Left lung (tissue), 10 donors: ENCODE results near the gene LAG3. TPM values are rescaled to one million over a fixed set of nuclear protein-coding genes. Genes with fewer than 3 reads are reported as not detected.

ENCODE experiments used
- ATAC-seq: fragments of 200-7000 bp; cut with Tn5 transposase; one replicate; pipeline ENCODE4 v1.9.1; 2020; ENCODE audit warnings: moderate library complexity
- DNase-seq, 4 donors: peaks; one replicate each; pipeline ENCODE4 v3.0.0-alpha.2; 2013 to 2020
- H3K27ac ChIP-seq, 2 donors: fragments of 200-600 bp; sonication (generic) in 1 of 2; one replicate each; pipeline versions ENCODE4 v1.5.0 to v1.8.0; 2020 to 2021
- H3K27me3 ChIP-seq, 2 donors: fragments of 200-600 bp; sonication (generic) in 1 of 2; one replicate each; pipeline versions ENCODE4 v1.5.0 to v1.8.0; 2020 to 2021
- H3K36me3 ChIP-seq, 2 donors: fragments of 200-600 bp; sonication (generic) in 1 of 2; one replicate each; pipeline versions ENCODE4 v1.5.0 to v1.8.0; 2020 to 2021
- H3K4me1 ChIP-seq, 2 donors: fragments of 200-600 bp; one replicate each; pipeline ENCODE4 v1.8.0; 2021
- H3K4me3 ChIP-seq, 2 donors: fragments of 200-600 bp; sonication (generic) in 1 of 2; one replicate each; pipeline versions ENCODE4 v1.5.0 to v1.8.0; 2020 to 2021; ENCODE audit warnings: mild to moderate bottlenecking in 1 of 2
- H3K9me3 ChIP-seq, 2 donors: fragments of 200-600 bp; sonication (generic) in 1 of 2; one replicate each; pipeline versions ENCODE4 v1.5.0 to v1.8.0; 2020 to 2021
- CTCF ChIP-seq, 2 donors: fragments of 200-600 bp; sonication (generic) in 1 of 2; IDR thresholded peaks; one replicate each; pipeline versions ENCODE4 v1.5.0 to v1.8.0; 2021; ENCODE audit warnings: antibody characterized with exemption in 2 of 2
- intact Hi-C, 2 donors: fragments of 100-400 bp; cut with DNase I; formaldehyde crosslinking; loops; one replicate each; pipeline versions ENCODE4 v1.11.2 to v1.14.2; 2022
- polyA plus RNA-seq, 6 donors: library from polyadenylated mRNA; unstranded; fragments of 120-200 nt; gene quantifications; one replicate each; pipeline ENCODE4 v1.2.1, GENCODE V29; 2013; ENCODE audit not compliant: insufficient read length in 6 of 6
- total RNA-seq, 2 donors: library from RNA; stranded (reverse); fragmentation: NEBNext Ultra II Directional; extraction: Animal tissue kit (Norgen Biotek cat#: 25700); gene quantifications; one replicate each; pipeline ENCODE4 v1.2.1, GENCODE V29; 2021
- donor health status: DM: no; HTN: yes; CAD: no.
- donor health status: DM: no; HTN: no; CAD: no.

LAG3 gene
- total and polyA plus RNA-seq, 8 donors: 0.79 to 3.0 (median 1.7) TPM

GRCh38 chr12:6777386-6777785, 5.1 kb downstream of the LAG3 start:
- Histone ChIP-seq H3K4me3 (no peak overlapping the region), H3K27me3 (peaks cover 0 to 40% of the 10 kb centered on the region in 2 donors), H3K4me1 (peaks cover 4 to 22% of the 10 kb centered on the region in 2 donors), H3K36me3 (no peaks in the 10 kb centered on the region), H3K27ac (no peak overlapping the region), H3K9me3 (no peaks in the 10 kb centered on the region)
- intact Hi-C loops: no loop called here
- TF ChIP-seq CTCF (IDR thresholded peaks at IDR 0.05): no peak
- DNase-seq (no peak), ATAC-seq (no peak)

DNA sequence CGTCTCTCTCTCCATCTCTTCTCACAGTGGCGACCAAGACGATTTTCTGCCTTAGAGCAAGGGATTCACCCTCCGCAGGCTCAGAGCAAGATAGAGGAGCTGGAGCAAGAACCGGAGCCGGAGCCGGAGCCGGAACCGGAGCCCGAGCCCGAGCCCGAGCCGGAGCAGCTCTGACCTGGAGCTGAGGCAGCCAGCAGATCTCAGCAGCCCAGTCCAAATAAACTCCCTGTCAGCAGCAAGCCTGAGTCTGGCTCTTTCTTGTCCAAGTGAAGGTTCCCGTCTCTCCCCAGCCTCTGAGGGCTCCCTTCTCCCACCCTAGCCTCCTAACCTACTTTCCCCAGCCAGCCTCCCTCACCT, 5.9 kb downstream of the LAG3 start:
- no peak for TF ChIP-seq CTCF (IDR thresholded peaks at IDR 0.05)
- H3K27ac ChIP-seq: peak overlapping the region; percentile 5 to 30
- peaks cover 0 to 32% of the 10 kb centered on the region in 2 donors for H3K27me3 ChIP-seq
- no peaks in the 10 kb centered on the region for H3K36me3 ChIP-seq
- H3K4me3 ChIP-seq: peak overlapping the region in 1 of 2 donors; percentile 33
- H3K9me3 ChIP-seq: no peaks in the 10 kb centered on the region
- intact Hi-C loops: no loop called here
- ATAC-seq: peak; percentile 20
- H3K4me1 ChIP-seq: peaks cover 4 to 14% of the 10 kb centered on the region in 2 donors
- no peak for DNase-seq

DNA sequence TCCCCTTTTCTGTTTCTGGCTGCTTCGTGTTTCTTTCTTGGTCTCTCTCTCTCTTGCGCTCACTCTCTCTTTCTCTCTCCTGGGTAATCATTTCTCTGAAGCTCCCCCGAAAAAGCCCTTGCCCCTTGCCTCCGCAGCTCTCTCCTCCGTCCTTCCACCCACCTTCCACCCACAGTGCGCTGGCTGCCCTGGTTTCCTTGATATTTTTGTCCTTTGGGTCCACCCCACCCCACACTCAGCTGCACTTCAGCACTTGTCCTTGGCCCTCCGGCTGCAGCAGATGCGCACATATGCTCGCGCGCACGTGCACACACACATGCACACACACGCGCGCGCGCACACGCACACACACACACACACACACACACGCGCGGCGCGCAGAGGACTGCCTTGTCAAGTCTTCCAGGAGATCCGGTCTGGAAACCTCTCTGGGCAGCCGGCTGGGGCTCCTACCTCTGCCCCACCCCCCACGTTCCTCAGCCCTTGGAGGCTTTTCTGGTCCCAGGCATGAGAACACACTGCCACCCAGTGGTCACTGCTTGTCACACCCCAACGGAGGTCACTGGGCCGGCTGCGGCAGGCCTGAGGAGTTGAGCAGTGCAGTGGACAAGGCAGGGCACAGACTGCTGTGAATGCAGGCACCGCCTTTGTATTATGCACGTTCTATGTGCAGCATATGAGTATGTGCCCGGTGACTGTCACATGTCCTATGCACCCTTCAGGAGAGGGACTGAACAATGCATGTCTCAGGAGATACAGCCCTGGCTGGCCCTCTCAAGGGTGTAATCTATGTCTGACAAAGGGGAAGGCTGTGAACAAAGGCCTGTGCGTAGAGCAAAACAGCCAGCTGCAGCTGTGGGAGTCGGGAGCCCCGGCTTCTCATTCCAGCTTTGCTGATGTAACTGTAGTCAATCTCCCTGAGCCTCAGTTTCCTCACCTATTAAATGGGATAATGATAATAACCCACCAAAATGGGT, 6.5 kb downstream of the LAG3 start:
- peak; percentile 92 to 96 (median 95) for DNase-seq
- intact Hi-C loops: no loop called here
- ATAC-seq: peak; percentile 100
- Histone ChIP-seq H3K27ac (peak overlapping the region; percentile 5 to 30), H3K27me3 (peaks cover 0 to 26% of the 10 kb centered on the region in 2 donors), H3K9me3 (no peaks in the 10 kb centered on the region), H3K4me3 (peak overlapping the region in 1 of 2 donors; percentile 33), H3K4me1 (peaks cover 4 to 13% of the 10 kb centered on the region in 2 donors), H3K36me3 (no peaks in the 10 kb centered on the region)
- TF ChIP-seq CTCF (IDR thresholded peaks at IDR 0.05): peak; percentile 88 to 98

- intact Hi-C loops: no loop called here
- DNase-seq: no peak
- Histone ChIP-seq H3K27ac (no peak overlapping the region), H3K4me3 (no peak overlapping the region), H3K27me3 (peaks cover 0 to 15% of the 10 kb centered on the region in 2 donors), H3K36me3 (no peaks in the 10 kb centered on the region), H3K4me1 (peaks cover 4 to 22% of the 10 kb centered on the region in 2 donors), H3K9me3 (no peaks in the 10 kb centered on the region)
- ATAC-seq: no peak
- TF ChIP-seq CTCF (IDR thresholded peaks at IDR 0.05): no peak
These were observed 7.5 kb downstream of the LAG3 start for GRCh38 chr12:6779708-6780432.

GRCh38 chr12:6780573-6780972, 8.3 kb downstream of the LAG3 start:
- intact Hi-C loops: no loop called here
- H3K27ac ChIP-seq: no peak overlapping the region
- ATAC-seq: no peak
- no peak for TF ChIP-seq CTCF (IDR thresholded peaks at IDR 0.05)
- no peaks in the 10 kb centered on the region for H3K36me3 ChIP-seq
- DNase-seq: no peak
- H3K4me1 ChIP-seq: peaks cover 4 to 29% of the 10 kb centered on the region in 2 donors
- no peak overlapping the region for H3K4me3 ChIP-seq
- no peaks in the 10 kb centered on the region for H3K9me3 ChIP-seq
- H3K27me3 ChIP-seq: peaks cover 0 to 9% of the 10 kb centered on the region in 2 donors
